ENCODE results near the gene NFE2L3. TPM values are rescaled to one million over a fixed set of nuclear protein-coding genes. Genes with fewer than 3 reads are reported as not detected.

Gene NFE2L3
- total and polyA plus RNA-seq, 2 of the 4 experiments (the other 2 are of a cell fraction), result 28.0 to 43.2 TPM

- DNase-seq (no peak), ATAC-seq (ENCODE audit: low read depth) (no peak)
- Histone ChIP-seq H3K9me1 (ENCODE audit: insufficient read depth, low read length) (no peaks in the 10 kb centered on the region; the same call in 1 of the 2 replicates), H3K79me1 (ENCODE audit: low read depth in 1 of 2, low read length in 2 of 2) (no peaks in the 10 kb centered on the region), H2AFZ (replicated peaks; ENCODE audit: low read length, poor library complexity) (no peak overlapping the region), H3K4me3 (ENCODE audit: insufficient read depth, low read depth, low read length) (no peak overlapping the region), H2AK5ac (ENCODE audit: low read depth, low read length) (no peak overlapping the region), H3K36me3 (ENCODE audit: control insufficient read depth, insufficient read depth, low read length) (no peaks in the 10 kb centered on the region), H2BK5ac (ENCODE audit: low read depth, low read length, poor library complexity, severe bottlenecking) (no peak overlapping the region), H3K27me3 (ENCODE audit: control insufficient read depth, insufficient read depth, low read length) (no peaks in the 10 kb centered on the region), H3K9me3 (ENCODE audit: control insufficient read depth, insufficient read depth, low read length) (no peaks in the 10 kb centered on the region), H3K18ac (ENCODE audit: low read depth, low read length) (no peak overlapping the region), H3K4ac (ENCODE audit: low read depth, low read length) (no peak overlapping the region), H3K27ac (ENCODE audit: insufficient read depth, low read length) (no peak overlapping the region), H2BK20ac (ENCODE audit: low read depth, low read length) (no peak overlapping the region), H4K8ac (ENCODE audit: low read depth in 2 of 2, low read length in 2 of 2) (no peak overlapping the region), H3K4me1 (ENCODE audit: control insufficient read depth, insufficient read depth, low read length) (no peaks in the 10 kb centered on the region), H2AK9ac (replicated peaks; ENCODE audit: low read depth, low read length, poor library complexity) (no peak overlapping the region), H2BK15ac (ENCODE audit: low read depth, low read length) (no peak overlapping the region), H3K23ac (ENCODE audit: low read depth, low read length) (no peak overlapping the region), H2BK120ac (ENCODE audit: low read depth, low read length) (no peak overlapping the region), H3K9ac (ENCODE audit: low read depth, low read length) (no peak overlapping the region), H4K20me1 (ENCODE audit: insufficient read depth, low read length) (peaks cover 13% of the 10 kb centered on the region), H3K4me2 (ENCODE audit: low read depth, low read length) (no peak overlapping the region), H4K5ac (ENCODE audit: low read depth, low read length) (no peak overlapping the region), H3K56ac (ENCODE audit: extremely low read depth, insufficient read depth, low read length) (no peak overlapping the region), H3K14ac (replicated peaks; ENCODE audit: low read depth, low read length) (no peak overlapping the region), H4K91ac (ENCODE audit: insufficient read depth, low read depth, low read length) (no peak overlapping the region)
- in situ Hi-C loops (cut with MboI; ENCODE audit: low sequenced_read_pairs), result no loop called here
- CTCF ChIA-PET, result no interaction called here
- TF ChIP-seq BHLHE40 (IDR thresholded peaks at IDR 0.05; ENCODE audit: low read depth, low read length), result no peak
- TF ChIP-seq MXI1 (IDR thresholded peaks at IDR 0.05; ENCODE audit: borderline replicate concordance, low read depth, low read length), result no peak
- TF ChIP-seq ELK1 (IDR thresholded peaks at IDR 0.05; ENCODE audit: borderline replicate concordance, low read depth, low read length), result no peak
- TF ChIP-seq MAZ (IDR thresholded peaks at IDR 0.05; ENCODE audit: borderline replicate concordance, low read depth, low read length), result no peak
- no peak for TF ChIP-seq POLR2A (IDR thresholded peaks at IDR 0.05; ENCODE audit: low read depth, low read length)
- no peak for TF ChIP-seq USF2 (IDR thresholded peaks at IDR 0.05; ENCODE audit: low read depth, low read length)
- no peak for TF ChIP-seq MAFK (IDR thresholded peaks at IDR 0.05; ENCODE audit: low read depth, low read length)
- no peak for TF ChIP-seq RAD21 (IDR thresholded peaks at IDR 0.05; ENCODE audit: low read length)
- dilution Hi-C loops (cut with HindIII; ENCODE audit: low sequenced_read_pairs, unreplicated experiment), result no loop called here
- no TSS peak for BruUV-seq (replicated peaks)
- intact Hi-C loops (cut with micrococcal nuclease), result no loop called here
- POLR2A ChIA-PET (ENCODE audit: unreplicated experiment), result no interaction called here
- WGBS, 2 experiments (ENCODE audit: extremely low coverage in 2 of 2, insufficient read length in 1 of 2), result no CpG with 5 or more reads among the region's 5 CpGs
Observed at GRCh38 chr7:26179422-26179821, 27.4 kb downstream of the NFE2L3 start.
